HEK293 (cell line): ENCODE results near the gene SSTR3.

Experiments
- EGR2 ChIP-seq: fragments of 450-650 bp; formaldehyde crosslinking; IDR thresholded peaks from 2 replicates; pipeline ENCODE4 v1.5.1; 2016; ENCODE audit warnings: low read depth, missing biosample characterization, missing genetic modification characterization
- FEZF1 ChIP-seq: fragments of 450-650 bp; formaldehyde crosslinking; IDR thresholded peaks from 2 replicates; pipeline ENCODE4 v1.5.1; 2016; ENCODE audit warnings: missing biosample characterization, missing genetic modification characterization
- GLI2 ChIP-seq: fragments of 450-650 bp; formaldehyde crosslinking; IDR thresholded peaks from 2 replicates; pipeline ENCODE4; 2017; ENCODE audit warnings: missing biosample characterization, missing genetic modification characterization, low read depth, borderline replicate concordance
- GLI4 ChIP-seq: fragments of 450-650 bp; formaldehyde crosslinking; IDR thresholded peaks from 2 replicates; pipeline ENCODE4 v1.5.1; 2016; ENCODE audit warnings: missing biosample characterization, missing genetic modification characterization
- HOXA7 ChIP-seq: sonication (generic); formaldehyde crosslinking; IDR thresholded peaks from 2 replicates; pipeline ENCODE4 v1.8.1; 2022; ENCODE audit warnings: missing genetic modification reagents, borderline replicate concordance
- KLF16 ChIP-seq: fragments of 450-650 bp; formaldehyde crosslinking; IDR thresholded peaks from 2 replicates; pipeline ENCODE4 v1.5.1; 2017; ENCODE audit warnings: missing biosample characterization, missing genetic modification characterization
- SALL2 ChIP-seq: fragments of 450-650 bp; formaldehyde crosslinking; IDR thresholded peaks from 2 replicates; pipeline ENCODE4 v1.5.0; 2017; ENCODE audit warnings: missing biosample characterization, mild to moderate bottlenecking, missing genetic modification characterization, borderline replicate concordance
- ZNF114 ChIP-seq: fragments of 450-650 bp; formaldehyde crosslinking; IDR thresholded peaks from 2 replicates; pipeline ENCODE4 v1.5.0; 2017; ENCODE audit warnings: missing biosample characterization, missing genetic modification characterization
- ZNF121 ChIP-seq: fragments of 450-650 bp; formaldehyde crosslinking; IDR thresholded peaks from 2 replicates; pipeline ENCODE4 v1.5.1; 2016; ENCODE audit warnings: missing biosample characterization, missing genetic modification characterization
- ZNF48 ChIP-seq: fragments of 450-650 bp; formaldehyde crosslinking; IDR thresholded peaks from 2 replicates; pipeline ENCODE4 v1.5.1; 2016; ENCODE audit warnings: missing biosample characterization, missing genetic modification characterization
- ZNF510 ChIP-seq: fragments of 450-650 bp; formaldehyde crosslinking; IDR thresholded peaks from 2 replicates; pipeline ENCODE4 v1.5.1; 2018; ENCODE audit warnings: mild to moderate bottlenecking, missing genetic modification characterization, missing biosample characterization; ENCODE audit not compliant: insufficient replicate concordance
- ZNF561 ChIP-seq: fragments of 450-650 bp; IDR thresholded peaks from 2 replicates; pipeline ENCODE4 v1.5.1; 2018; ENCODE audit warnings: missing biosample characterization, missing genetic modification characterization, borderline replicate concordance
- ZNF571 ChIP-seq: fragments of 450-650 bp; formaldehyde crosslinking; IDR thresholded peaks from 2 replicates; pipeline ENCODE4 v1.5.0; 2017; ENCODE audit warnings: missing biosample characterization, missing genetic modification characterization
- ZNF654 ChIP-seq: fragments of 450-650 bp; formaldehyde crosslinking; IDR thresholded peaks from 2 replicates; pipeline ENCODE4 v1.5.1; 2016; ENCODE audit warnings: low read depth, missing biosample characterization, missing genetic modification characterization
- ZNF670 ChIP-seq: fragments of 450-650 bp; formaldehyde crosslinking; IDR thresholded peaks from 2 replicates; pipeline ENCODE4 v1.5.1; 2016; ENCODE audit warnings: missing biosample characterization, missing genetic modification characterization, low read depth
- ZNF791 ChIP-seq: fragments of 450-650 bp; formaldehyde crosslinking; IDR thresholded peaks from 2 replicates; pipeline ENCODE4 v1.5.1; 2016; ENCODE audit warnings: missing biosample characterization, missing genetic modification characterization
- ZNF843 ChIP-seq: fragments of 450-650 bp; formaldehyde crosslinking; IDR thresholded peaks from 2 replicates; pipeline ENCODE4 v1.5.1; 2016; ENCODE audit warnings: missing biosample characterization, missing genetic modification characterization
- TF ChIP-seq, protein P1 (sequence below): sonication (generic); formaldehyde crosslinking; IDR thresholded peaks from 2 replicates; pipeline ENCODE4 v1.8.1; 2022; ENCODE audit warnings: mild to moderate bottlenecking, moderate library complexity, missing genetic modification reagents
- TF ChIP-seq, protein P2 (sequence below): fragments of 450-650 bp; formaldehyde crosslinking; IDR thresholded peaks from 2 replicates; pipeline ENCODE4 v1.5.1; 2016; ENCODE audit warnings: missing biosample characterization, missing genetic modification characterization, borderline replicate concordance
- TF ChIP-seq, protein P3 (sequence below): IDR thresholded peaks from 2 replicates; pipeline ENCODE4 v1.6.1; 2011; ENCODE audit warnings: mild to moderate bottlenecking, low read depth, low read length, borderline replicate concordance
- TF ChIP-seq, protein P4 (sequence below): fragments of 450-650 bp; formaldehyde crosslinking; optimal IDR thresholded peaks from 2 replicates; pipeline ENCODE3; 2016; ENCODE audit warnings: missing biosample characterization, mild to moderate bottlenecking, missing genetic modification characterization
- TF ChIP-seq, protein P5 (sequence below): fragments of 450-650 bp; formaldehyde crosslinking; IDR thresholded peaks from 2 replicates; pipeline ENCODE4 v1.5.1; 2016; ENCODE audit warnings: missing biosample characterization, missing genetic modification characterization
- TF ChIP-seq, protein P6 (sequence below): fragments of 450-650 bp; formaldehyde crosslinking; IDR thresholded peaks from 2 replicates; pipeline ENCODE4 v1.5.1; 2017; ENCODE audit warnings: missing biosample characterization, missing genetic modification characterization
- TF ChIP-seq, protein P7 (sequence below): fragments of 450-650 bp; formaldehyde crosslinking; IDR thresholded peaks from 2 replicates; pipeline ENCODE4 v1.5.1; 2016; ENCODE audit warnings: missing biosample characterization, missing genetic modification characterization

The SSTR3 gene

DNA sequence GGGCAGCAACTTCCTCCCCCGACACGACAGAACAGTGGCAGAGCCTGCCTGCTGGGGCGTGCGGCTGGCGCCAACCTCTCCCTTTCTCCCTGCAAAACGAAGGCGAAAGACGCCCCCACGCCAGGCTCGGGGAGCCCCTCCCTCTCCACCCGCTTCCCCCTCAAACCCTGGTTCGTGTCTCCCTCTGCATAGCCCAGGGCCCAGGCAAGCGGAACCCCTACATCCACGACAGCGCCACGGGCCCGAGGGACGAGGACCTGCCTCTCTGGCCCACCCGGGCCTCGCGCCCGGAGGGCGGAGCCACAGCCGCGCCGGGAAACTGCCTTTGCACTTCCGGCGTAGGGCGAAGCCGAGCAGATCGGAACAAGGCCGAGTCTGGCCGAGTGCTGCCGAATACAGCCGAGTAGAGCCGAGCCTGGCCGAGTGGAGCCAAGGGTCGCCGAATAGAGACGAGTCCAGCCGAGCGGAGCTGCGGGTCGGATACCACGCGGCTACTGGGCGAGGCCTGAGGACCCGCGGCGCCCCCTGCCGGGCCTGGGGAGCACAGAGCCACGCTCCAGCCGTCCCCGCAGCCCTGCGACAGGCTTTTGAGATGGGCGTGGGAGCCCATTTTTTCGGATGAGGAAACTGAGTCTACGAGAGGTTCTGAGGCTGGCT lies 13.0 kb downstream of the SSTR3 start (continued):
- TF ChIP-seq, protein P1, sequence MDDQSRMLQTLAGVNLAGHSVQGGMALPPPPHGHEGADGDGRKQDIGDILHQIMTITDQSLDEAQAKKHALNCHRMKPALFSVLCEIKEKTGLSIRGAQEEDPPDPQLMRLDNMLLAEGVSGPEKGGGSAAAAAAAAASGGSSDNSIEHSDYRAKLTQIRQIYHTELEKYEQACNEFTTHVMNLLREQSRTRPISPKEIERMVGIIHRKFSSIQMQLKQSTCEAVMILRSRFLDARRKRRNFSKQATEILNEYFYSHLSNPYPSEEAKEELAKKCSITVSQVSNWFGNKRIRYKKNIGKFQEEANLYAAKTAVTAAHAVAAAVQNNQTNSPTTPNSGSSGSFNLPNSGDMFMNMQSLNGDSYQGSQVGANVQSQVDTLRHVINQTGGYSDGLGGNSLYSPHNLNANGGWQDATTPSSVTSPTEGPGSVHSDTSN (CRISPR knock-in tag), result peak; percentile 78; the same call in 1 of the 2 replicates
- TF ChIP-seq ZNF48 (tag by site-specific recombination), result no peak
- TF ChIP-seq ZNF843 (tag by site-specific recombination), result 0 out of 2 replicates have a peak, but pooled peaks have one; percentile 15
- TF ChIP-seq SALL2 (tag by site-specific recombination), result no peak
- no peak for TF ChIP-seq HOXA7
- TF ChIP-seq ZNF571 (tag by site-specific recombination), result no peak
- TF ChIP-seq, protein P2, sequence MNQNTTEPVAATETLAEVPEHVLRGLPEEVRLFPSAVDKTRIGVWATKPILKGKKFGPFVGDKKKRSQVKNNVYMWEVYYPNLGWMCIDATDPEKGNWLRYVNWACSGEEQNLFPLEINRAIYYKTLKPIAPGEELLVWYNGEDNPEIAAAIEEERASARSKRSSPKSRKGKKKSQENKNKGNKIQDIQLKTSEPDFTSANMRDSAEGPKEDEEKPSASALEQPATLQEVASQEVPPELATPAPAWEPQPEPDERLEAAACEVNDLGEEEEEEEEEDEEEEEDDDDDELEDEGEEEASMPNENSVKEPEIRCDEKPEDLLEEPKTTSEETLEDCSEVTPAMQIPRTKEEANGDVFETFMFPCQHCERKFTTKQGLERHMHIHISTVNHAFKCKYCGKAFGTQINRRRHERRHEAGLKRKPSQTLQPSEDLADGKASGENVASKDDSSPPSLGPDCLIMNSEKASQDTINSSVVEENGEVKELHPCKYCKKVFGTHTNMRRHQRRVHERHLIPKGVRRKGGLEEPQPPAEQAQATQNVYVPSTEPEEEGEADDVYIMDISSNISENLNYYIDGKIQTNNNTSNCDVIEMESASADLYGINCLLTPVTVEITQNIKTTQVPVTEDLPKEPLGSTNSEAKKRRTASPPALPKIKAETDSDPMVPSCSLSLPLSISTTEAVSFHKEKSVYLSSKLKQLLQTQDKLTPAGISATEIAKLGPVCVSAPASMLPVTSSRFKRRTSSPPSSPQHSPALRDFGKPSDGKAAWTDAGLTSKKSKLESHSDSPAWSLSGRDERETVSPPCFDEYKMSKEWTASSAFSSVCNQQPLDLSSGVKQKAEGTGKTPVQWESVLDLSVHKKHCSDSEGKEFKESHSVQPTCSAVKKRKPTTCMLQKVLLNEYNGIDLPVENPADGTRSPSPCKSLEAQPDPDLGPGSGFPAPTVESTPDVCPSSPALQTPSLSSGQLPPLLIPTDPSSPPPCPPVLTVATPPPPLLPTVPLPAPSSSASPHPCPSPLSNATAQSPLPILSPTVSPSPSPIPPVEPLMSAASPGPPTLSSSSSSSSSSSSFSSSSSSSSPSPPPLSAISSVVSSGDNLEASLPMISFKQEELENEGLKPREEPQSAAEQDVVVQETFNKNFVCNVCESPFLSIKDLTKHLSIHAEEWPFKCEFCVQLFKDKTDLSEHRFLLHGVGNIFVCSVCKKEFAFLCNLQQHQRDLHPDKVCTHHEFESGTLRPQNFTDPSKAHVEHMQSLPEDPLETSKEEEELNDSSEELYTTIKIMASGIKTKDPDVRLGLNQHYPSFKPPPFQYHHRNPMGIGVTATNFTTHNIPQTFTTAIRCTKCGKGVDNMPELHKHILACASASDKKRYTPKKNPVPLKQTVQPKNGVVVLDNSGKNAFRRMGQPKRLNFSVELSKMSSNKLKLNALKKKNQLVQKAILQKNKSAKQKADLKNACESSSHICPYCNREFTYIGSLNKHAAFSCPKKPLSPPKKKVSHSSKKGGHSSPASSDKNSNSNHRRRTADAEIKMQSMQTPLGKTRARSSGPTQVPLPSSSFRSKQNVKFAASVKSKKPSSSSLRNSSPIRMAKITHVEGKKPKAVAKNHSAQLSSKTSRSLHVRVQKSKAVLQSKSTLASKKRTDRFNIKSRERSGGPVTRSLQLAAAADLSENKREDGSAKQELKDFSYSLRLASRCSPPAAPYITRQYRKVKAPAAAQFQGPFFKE (tag by site-specific recombination), result no peak
- no peak for TF ChIP-seq ZNF114 (tag by site-specific recombination)
- TF ChIP-seq GLI2 (tag by site-specific recombination), result no peak
- peak; percentile 86; the same call in 1 of the 2 replicates for TF ChIP-seq GLI4
- TF ChIP-seq FEZF1 (tag by site-specific recombination), result no peak
- TF ChIP-seq ZNF791 (tag by site-specific recombination), result no peak
- TF ChIP-seq KLF16 (tag by site-specific recombination), result peak; percentile 67; the same call in 1 of the 2 replicates
- peak; percentile 45 for TF ChIP-seq ZNF654 (tag by site-specific recombination)
- TF ChIP-seq, protein P3, sequence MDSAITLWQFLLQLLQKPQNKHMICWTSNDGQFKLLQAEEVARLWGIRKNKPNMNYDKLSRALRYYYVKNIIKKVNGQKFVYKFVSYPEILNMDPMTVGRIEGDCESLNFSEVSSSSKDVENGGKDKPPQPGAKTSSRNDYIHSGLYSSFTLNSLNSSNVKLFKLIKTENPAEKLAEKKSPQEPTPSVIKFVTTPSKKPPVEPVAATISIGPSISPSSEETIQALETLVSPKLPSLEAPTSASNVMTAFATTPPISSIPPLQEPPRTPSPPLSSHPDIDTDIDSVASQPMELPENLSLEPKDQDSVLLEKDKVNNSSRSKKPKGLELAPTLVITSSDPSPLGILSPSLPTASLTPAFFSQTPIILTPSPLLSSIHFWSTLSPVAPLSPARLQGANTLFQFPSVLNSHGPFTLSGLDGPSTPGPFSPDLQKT, result no peak; the same call in 1 of the 2 replicates
- TF ChIP-seq, protein P4, sequence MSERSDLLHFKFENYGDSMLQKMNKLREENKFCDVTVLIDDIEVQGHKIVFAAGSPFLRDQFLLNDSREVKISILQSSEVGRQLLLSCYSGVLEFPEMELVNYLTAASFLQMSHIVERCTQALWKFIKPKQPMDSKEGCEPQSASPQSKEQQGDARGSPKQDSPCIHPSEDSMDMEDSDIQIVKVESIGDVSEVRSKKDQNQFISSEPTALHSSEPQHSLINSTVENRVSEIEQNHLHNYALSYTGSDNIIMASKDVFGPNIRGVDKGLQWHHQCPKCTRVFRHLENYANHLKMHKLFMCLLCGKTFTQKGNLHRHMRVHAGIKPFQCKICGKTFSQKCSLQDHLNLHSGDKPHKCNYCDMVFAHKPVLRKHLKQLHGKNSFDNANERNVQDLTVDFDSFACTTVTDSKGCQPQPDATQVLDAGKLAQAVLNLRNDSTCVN (tag by site-specific recombination), result peak; percentile 65
- TF ChIP-seq, protein P5, sequence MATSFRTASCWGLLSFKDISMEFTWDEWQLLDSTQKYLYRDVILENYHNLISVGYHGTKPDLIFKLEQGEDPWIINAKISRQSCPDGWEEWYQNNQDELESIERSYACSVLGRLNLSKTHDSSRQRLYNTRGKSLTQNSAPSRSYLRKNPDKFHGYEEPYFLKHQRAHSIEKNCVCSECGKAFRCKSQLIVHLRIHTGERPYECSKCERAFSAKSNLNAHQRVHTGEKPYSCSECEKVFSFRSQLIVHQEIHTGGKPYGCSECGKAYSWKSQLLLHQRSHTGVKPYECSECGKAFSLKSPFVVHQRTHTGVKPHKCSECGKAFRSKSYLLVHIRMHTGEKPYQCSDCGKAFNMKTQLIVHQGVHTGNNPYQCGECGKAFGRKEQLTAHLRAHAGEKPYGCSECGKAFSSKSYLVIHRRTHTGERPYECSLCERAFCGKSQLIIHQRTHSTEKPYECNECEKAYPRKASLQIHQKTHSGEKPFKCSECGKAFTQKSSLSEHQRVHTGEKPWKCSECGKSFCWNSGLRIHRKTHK (tag by site-specific recombination), result no peak
- TF ChIP-seq ZNF561, result no peak
- TF ChIP-seq ZNF121, result 0 out of 2 replicates have a peak, but pooled peaks have one; percentile 20
- TF ChIP-seq, protein P6, sequence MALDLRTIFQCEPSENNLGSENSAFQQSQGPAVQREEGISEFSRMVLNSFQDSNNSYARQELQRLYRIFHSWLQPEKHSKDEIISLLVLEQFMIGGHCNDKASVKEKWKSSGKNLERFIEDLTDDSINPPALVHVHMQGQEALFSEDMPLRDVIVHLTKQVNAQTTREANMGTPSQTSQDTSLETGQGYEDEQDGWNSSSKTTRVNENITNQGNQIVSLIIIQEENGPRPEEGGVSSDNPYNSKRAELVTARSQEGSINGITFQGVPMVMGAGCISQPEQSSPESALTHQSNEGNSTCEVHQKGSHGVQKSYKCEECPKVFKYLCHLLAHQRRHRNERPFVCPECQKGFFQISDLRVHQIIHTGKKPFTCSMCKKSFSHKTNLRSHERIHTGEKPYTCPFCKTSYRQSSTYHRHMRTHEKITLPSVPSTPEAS (tag by site-specific recombination), result no peak
- TF ChIP-seq EGR2 (tag by site-specific recombination), result no peak
- TF ChIP-seq, protein P7, sequence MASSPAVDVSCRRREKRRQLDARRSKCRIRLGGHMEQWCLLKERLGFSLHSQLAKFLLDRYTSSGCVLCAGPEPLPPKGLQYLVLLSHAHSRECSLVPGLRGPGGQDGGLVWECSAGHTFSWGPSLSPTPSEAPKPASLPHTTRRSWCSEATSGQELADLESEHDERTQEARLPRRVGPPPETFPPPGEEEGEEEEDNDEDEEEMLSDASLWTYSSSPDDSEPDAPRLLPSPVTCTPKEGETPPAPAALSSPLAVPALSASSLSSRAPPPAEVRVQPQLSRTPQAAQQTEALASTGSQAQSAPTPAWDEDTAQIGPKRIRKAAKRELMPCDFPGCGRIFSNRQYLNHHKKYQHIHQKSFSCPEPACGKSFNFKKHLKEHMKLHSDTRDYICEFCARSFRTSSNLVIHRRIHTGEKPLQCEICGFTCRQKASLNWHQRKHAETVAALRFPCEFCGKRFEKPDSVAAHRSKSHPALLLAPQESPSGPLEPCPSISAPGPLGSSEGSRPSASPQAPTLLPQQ (tag by site-specific recombination), result peak; percentile 64; the same call in 1 of the 2 replicates
- no peak for TF ChIP-seq ZNF670 (tag by site-specific recombination)
- TF ChIP-seq ZNF510 (tag by site-specific recombination), result no peak
